Naive thymus-derived CD4-positive, alpha-beta T cell (primary cell): ENCODE data around the gene OVCA2. TPM values are rescaled to one million over a fixed set of nuclear protein-coding genes. Genes with fewer than 3 reads are reported as not detected.
A peak's percentile ranks its signal among the peaks of the same experiment; 100 is the strongest.

Experiments used
- ATAC-seq: fragments of 150-1000 bp; cut with Tn5 transposase; 2 replicates; pipeline ENCODE4 v1.10.0; 2021; ENCODE audit warnings: mild to moderate bottlenecking, moderate library complexity
- CTCF ChIA-PET: fragments of 350-600 bp; sonication (Branson Sonifier 250); formaldehyde crosslinking; loops from one replicate; lab custom pipeline; 2021; ENCODE audit warnings: antibody characterized with exemption; lab: Charles Lee
- POLR2A ChIA-PET: fragments of 350-600 bp; sonication (Branson Sonifier 250); formaldehyde crosslinking; loops from one replicate; lab custom pipeline; 2021; ENCODE audit warnings: antibody characterized with exemption, inconsistent platforms; lab: Charles Lee
- DNase-seq, 9 donors: peaks; one replicate each; pipeline versions ENCODE4 v3.0.0 to v3.0.0-alpha.2; 2020 to 2022; ENCODE audit warnings: mixed read lengths in 1 of 9
- H3K27ac ChIP-seq: one replicate; pipeline ENCODE4 v1.7.0; 2013; ENCODE audit warnings: mild to moderate bottlenecking, low read depth, low read length, moderate library complexity
- H3K27me3 ChIP-seq, 2 donors: one replicate each; pipeline ENCODE4 v1.7.0; 2013; ENCODE audit warnings: low read length in 2 of 2, mild to moderate bottlenecking in 2 of 2, moderate library complexity in 2 of 2; ENCODE audit not compliant: control insufficient read depth in 2 of 2, insufficient read depth in 2 of 2
- H3K36me3 ChIP-seq, 3 experiments: 1 replicate in 2 of 3; 2 replicates in 1 of 3; pipeline ENCODE4 v1.7.0; 2013; ENCODE audit warnings: low read length in 3 of 3, mild to moderate bottlenecking in 3 of 3, moderate library complexity in 1 of 3; ENCODE audit not compliant: insufficient read depth in 3 of 3, control insufficient read depth in 2 of 3
- H3K4me1 ChIP-seq, 2 donors: one replicate each; pipeline ENCODE4 v1.7.0; 2013; ENCODE audit warnings: low read length in 2 of 2, mild to moderate bottlenecking in 2 of 2, moderate library complexity in 1 of 2; ENCODE audit not compliant: control insufficient read depth in 2 of 2, insufficient read depth in 2 of 2
- H3K4me3 ChIP-seq: 2 replicates; pipeline ENCODE4 v1.7.0; 2013; ENCODE audit warnings: mild to moderate bottlenecking, low read length
- H3K9me3 ChIP-seq, 3 experiments: 1 replicate in 2 of 3; 2 replicates in 1 of 3; pipeline ENCODE4 v1.7.0; 2013; ENCODE audit warnings: low read length in 3 of 3; ENCODE audit not compliant: control insufficient read depth in 2 of 3
- H3K27ac Mint-ChIP-seq, 9 donors: one replicate each; pipeline ENCODE4 v1.8.0; 2020 to 2022; ENCODE audit warnings: mixed read lengths in 9 of 9, mild to moderate bottlenecking in 8 of 9, moderate library complexity in 5 of 9, inconsistent platforms in 2 of 9
- H3K27me3 Mint-ChIP-seq, 5 donors: one replicate each; pipeline ENCODE4 v1.8.0; 2021 to 2022; ENCODE audit warnings: mixed read lengths in 5 of 5, mild to moderate bottlenecking in 1 of 5
- H3K36me3 Mint-ChIP-seq, 5 donors: one replicate each; pipeline ENCODE4 v1.8.0; 2020 to 2022; ENCODE audit warnings: mixed read lengths in 5 of 5, mild to moderate bottlenecking in 3 of 5, inconsistent platforms in 1 of 5
- H3K4me1 Mint-ChIP-seq, 7 donors: one replicate each; pipeline ENCODE4 v1.8.0; 2020 to 2022; ENCODE audit warnings: mixed read lengths in 7 of 7, mild to moderate bottlenecking in 3 of 7, inconsistent platforms in 1 of 7
- H3K4me3 Mint-ChIP-seq, 10 donors: one replicate each; pipeline ENCODE4 v1.8.0; 2020 to 2022; ENCODE audit warnings: mild to moderate bottlenecking in 10 of 10, mixed read lengths in 10 of 10, moderate library complexity in 6 of 10, inconsistent platforms in 2 of 10
- H3K9me3 Mint-ChIP-seq, 11 donors: one replicate each; pipeline ENCODE4 v1.8.0; 2020 to 2022; ENCODE audit warnings: mixed read lengths in 11 of 11, mild to moderate bottlenecking in 4 of 11, inconsistent platforms in 1 of 11, moderate library complexity in 1 of 11
- intact Hi-C, 2 donors: fragments of 100-400 bp; cut with micrococcal nuclease; formaldehyde crosslinking; loops; one replicate each; pipeline ENCODE4 v1.15.1; 2023
- polyA plus RNA-seq, 2 donors: library from polyadenylated mRNA; unstranded; fragments of 300-500 nt; fragmentation: Illumina TruSeq; gene quantifications; one replicate each; pipeline ENCODE4 v1.2.3, GENCODE V29; 2021
- total RNA-seq, 6 experiments: library from RNA in 5 of 6; stranded (reverse) in 5 of 6; gene quantifications; 1 replicate in 5 of 6; 2 replicates in 1 of 6; pipeline ENCODE4 v1.2.3 and lab custom pipeline; 2021 to 2026

OVCA2 gene
- total and polyA plus RNA-seq, 7 experiments from 2014 or later, result 24.5 to 65.5 (median 34.0) TPM

DNA sequence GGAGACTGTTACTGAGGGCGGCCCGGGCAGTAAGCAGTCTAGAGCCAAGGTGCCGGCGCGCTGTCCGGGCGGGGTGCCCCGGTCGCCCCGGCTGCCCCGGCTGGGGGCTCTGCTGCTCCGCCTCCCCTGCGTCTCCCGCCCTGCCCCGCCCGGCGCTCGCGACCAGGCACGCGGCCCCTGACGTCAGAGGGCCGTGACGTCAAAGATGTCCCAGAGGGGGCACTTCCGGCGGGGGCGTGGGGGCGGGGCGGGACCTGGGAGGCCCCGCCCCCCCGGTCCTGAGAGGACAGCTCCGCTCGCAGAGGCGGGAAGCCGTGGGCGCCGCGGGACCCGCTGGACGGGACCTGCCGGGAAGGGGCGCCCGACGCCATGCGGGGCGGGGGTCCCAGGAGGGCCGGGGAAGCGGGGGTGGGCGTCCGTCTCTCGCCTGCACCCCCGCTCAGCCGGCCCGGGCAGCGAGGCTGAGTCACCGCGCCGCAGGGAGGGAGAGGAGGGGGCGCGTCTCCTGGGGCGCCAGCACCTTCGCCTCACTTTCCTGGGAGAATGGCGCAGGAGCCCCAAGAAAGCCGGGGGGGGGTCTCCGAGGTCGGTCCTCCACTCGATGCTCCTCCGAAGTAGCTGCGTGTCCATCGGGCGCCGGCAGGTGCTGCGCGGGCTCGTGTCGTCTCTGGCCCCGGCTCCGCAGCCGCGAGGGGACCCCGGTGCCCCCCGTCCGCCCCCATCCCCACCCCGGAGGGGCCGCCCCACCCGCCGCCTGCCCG is 8.7 kb downstream of the OVCA2 start:
- Mint-ChIP-seq H3K27me3 (peaks cover 0 to 15% (median 0%) of the 10 kb centered on the region in 5 donors), H3K4me3 (peak overlapping the region in 3 of 10 donors; percentile 33 to 74 (median 61)), H3K4me1 (peaks cover 8 to 37% (median 28%) of the 10 kb centered on the region in 7 donors), H3K9me3 (no peaks in the 10 kb centered on the region), H3K36me3 (peaks cover 0 to 3% (median 0%) of the 10 kb centered on the region in 5 donors), H3K27ac (no peak overlapping the region)
- ATAC-seq, result peak; percentile 55
- peaks cover 0 to 9% of the 10 kb centered on the region in 2 donors for H3K27me3 ChIP-seq
- ChIA-PET POLR2A (interaction anchor here (1.4 kb wide), 1 partner anchor 233 kb away, joined by 4 read pairs; no protein-coding TSS in a partner anchor), CTCF (interaction anchor here (2.2 kb wide), 1 partner anchor 194 kb away, joined by 9 read pairs; no protein-coding TSS in a partner anchor)
- H3K4me3 ChIP-seq, result no peak overlapping the region
- no peak overlapping the region for H3K27ac ChIP-seq
- H3K36me3 ChIP-seq, result no peaks in the 10 kb centered on the region
- intact Hi-C loops, result loop anchor here (1.0 kb wide), 2 partner anchors 8 to 351 kb away; partner anchors contain the start of genes OVCA2 (in 2 of the 2) and MNT (in 1 of the 2)
- no peaks in the 10 kb centered on the region for H3K9me3 ChIP-seq
- peaks cover 22 to 28% of the 10 kb centered on the region in 2 donors for H3K4me1 ChIP-seq
- peak; percentile 48 to 84 (median 67) for DNase-seq

DNA sequence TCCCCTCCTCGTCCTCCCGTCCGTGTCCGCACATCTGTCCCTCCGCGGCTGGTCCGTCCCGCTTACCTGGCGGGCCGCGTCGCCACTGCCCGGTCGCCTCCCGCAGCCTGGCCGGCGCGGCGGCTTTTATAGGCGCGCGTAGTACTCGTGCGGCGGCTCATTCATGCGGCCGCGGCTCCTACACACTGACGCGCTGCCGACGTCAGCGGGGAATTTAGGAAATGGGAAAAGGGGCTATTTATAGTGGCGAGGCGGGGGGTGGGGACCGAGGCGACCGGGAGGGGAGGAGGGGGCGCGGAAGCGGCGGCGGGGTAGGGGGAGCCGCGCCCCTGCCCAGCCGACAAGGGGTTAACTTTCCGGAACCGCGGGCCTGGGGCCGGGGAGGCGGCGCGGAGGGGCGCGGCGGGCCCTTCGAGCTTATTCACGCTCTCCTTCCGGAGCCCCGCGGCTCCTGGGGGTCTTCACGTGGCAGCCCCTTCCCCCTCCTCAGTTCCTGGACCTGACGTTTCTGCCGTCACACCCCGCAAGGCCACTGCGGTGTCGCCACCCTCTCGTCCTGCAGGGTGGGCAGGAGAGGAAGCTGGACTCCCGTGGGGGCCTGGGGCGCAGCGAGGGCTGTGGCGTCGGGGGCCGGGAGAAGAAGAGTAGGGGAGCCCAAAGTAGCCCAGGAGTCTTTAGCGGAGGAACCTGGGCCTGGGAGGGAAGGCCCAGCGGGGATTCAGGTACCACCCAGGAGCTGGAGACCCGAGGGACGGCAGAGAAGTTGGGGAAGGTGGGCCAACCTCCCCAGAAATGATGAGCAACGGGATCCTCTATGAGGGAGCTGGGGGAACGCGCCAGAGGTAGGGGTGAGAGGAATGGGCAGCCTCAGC is 9.5 kb downstream of the OVCA2 start:
- peaks cover 0 to 3% (median 0%) of the 10 kb centered on the region in 5 donors for H3K36me3 Mint-ChIP-seq
- POLR2A ChIA-PET, result interaction anchor here (0.6 to 1.4 kb wide), 2 partner anchors 232 to 254 kb away, joined by 3 to 4 read pairs; no protein-coding TSS in a partner anchor

DNA sequence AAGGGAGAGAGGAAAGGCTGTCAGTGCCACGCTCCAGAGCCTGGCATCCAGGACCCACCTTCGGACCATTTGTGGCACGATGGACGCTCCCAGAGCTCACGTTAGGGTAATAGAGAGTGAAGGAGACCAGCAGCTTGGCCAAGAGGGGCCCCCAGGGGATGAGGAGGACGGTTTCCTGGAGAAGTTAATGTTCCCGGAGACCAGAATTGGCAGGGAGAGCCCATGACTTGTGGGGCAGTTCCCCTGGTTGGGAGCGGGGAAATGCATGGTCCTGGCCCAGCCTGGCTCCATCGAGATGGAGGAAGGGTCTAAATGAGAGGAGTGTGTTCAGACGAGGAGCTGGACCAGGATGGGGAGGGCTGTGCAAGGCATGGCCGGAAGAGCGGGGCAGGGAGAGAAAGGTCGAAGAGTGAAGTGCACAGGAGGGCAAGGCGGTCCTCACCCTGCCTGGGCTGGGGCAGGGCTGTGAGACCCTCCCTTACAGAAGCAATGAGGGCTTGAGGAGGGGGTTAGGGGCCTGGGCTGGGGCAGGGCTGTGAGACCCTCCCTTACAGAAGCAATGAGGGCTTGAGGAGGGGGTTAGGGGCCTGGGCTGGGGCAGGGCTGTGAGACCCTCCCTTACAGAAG is 10.2 kb downstream of the OVCA2 start:
- peak overlapping the region in 5 of 9 donors; percentile 8 to 75 (median 32) for H3K27ac Mint-ChIP-seq
- H3K9me3 Mint-ChIP-seq, result no peaks in the 10 kb centered on the region

More for the DNA sequence above, 9.5 kb downstream of the OVCA2 start:
- Histone ChIP-seq H3K36me3 (no peaks in the 10 kb centered on the region), H3K4me3 (no peak overlapping the region), H3K27me3 (peaks cover 0 to 9% of the 10 kb centered on the region in 2 donors), H3K4me1 (peaks cover 24 to 31% of the 10 kb centered on the region in 2 donors), H3K27ac (no peak overlapping the region), H3K9me3 (no peaks in the 10 kb centered on the region)
- Mint-ChIP-seq H3K4me1 (peaks cover 8 to 37% (median 28%) of the 10 kb centered on the region in 7 donors), H3K9me3 (no peaks in the 10 kb centered on the region), H3K27ac (peak overlapping the region in 5 of 9 donors; percentile 8 to 75 (median 32)), H3K27me3 (peaks cover 0 to 15% (median 0%) of the 10 kb centered on the region in 5 donors), H3K4me3 (peak overlapping the region in 9 of 10 donors; percentile 25 to 70 (median 41))
- peak in 1 of 9 donors; percentile 49 for DNase-seq
- CTCF ChIA-PET, result interaction anchor here (0.7 to 2.2 kb wide), 3 partner anchors 194 to 354 kb away, joined by 3 to 9 read pairs (median 4); no protein-coding TSS in a partner anchor
- intact Hi-C loops, result no loop called here
- no peak for ATAC-seq

DNA sequence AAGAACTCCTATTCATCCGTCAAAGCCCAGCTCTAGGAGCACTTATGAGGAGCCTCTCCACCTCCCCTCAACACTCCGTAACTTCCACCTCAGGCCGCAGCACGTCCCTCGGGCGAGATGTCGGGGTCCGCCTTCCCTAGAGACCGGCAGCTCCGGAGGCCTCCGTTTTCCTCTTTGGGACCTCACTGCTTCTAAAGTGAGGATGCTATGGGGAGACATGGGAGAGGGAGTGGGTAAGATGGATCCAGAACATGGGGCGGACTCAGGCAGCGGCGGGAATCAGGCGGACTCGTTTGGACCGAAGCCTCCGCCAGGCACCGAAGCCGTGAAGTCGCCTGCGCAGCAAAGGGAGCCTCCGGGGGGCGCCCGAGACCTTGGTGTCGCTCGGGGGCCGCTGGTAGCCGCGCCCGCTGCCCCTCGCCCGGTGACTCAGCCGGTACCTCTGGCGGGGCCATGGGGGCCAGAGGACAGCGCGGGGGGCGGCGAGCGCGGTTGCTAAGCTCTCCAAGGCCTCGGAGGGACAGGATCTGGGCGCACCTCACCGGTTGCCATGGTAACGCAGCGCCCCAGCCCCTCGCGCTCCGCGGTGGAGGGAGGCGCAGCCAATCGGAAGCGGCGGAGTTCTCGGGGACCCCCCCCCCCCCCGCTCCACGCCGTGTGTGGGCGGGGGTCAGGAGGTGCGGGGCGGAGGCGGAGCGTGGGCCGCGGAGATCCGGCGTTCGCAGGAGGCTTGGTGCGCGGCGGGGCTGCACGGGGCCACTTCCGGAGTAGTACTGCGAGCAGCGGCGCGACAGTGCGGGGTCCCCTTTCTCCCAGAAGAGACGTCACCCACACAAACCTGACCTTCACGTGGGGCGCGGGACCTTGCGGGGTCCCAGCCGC is 11.8 kb downstream of the OVCA2 start:
- Mint-ChIP-seq H3K36me3 (peaks cover 0 to 6% (median 0%) of the 10 kb centered on the region in 5 donors), H3K9me3 (no peaks in the 10 kb centered on the region), H3K4me3 (peak overlapping the region; percentile 76 to 87 (median 80)), H3K27me3 (peaks cover 0 to 15% (median 0%) of the 10 kb centered on the region in 5 donors), H3K27ac (peak overlapping the region in 8 of 9 donors; percentile 41 to 91 (median 82)), H3K4me1 (peaks cover 8 to 31% (median 26%) of the 10 kb centered on the region in 7 donors)
- POLR2A ChIA-PET, result interaction anchor here (0.6 to 4.3 kb wide), 8 partner anchors 10 to 329 kb away, joined by 3 to 24 read pairs (median 4); no protein-coding TSS in a partner anchor
- Histone ChIP-seq H3K27me3 (peaks cover 0 to 9% of the 10 kb centered on the region in 2 donors), H3K27ac (peak overlapping the region; percentile 70), H3K36me3 (no peaks in the 10 kb centered on the region), H3K4me1 (peaks cover 26 to 39% of the 10 kb centered on the region in 2 donors), H3K9me3 (no peaks in the 10 kb centered on the region), H3K4me3 (peak overlapping the region; percentile 68)
- intact Hi-C loops, result loop anchor here (1.0 to 2.0 kb wide), 10 partner anchors 23 to 339 kb away; partner anchors contain the start of genes SMG6 (in 2 of the 2), SRR (in 2 of the 2), DPH1 (in 1 of the 2) and TSR1 (in 1 of the 2)
- ATAC-seq (peak; percentile 39), DNase-seq (peak; percentile 60 to 88 (median 75))
- CTCF ChIA-PET, result interaction anchor here (0.6 to 3.4 kb wide), 10 partner anchors 14 to 299 kb away, joined by 3 to 46 read pairs (median 4); no protein-coding TSS in a partner anchor

More for the DNA sequence above, 10.2 kb downstream of the OVCA2 start:
- DNase-seq (no peak), ATAC-seq (no peak)
- CTCF ChIA-PET, result interaction anchor here (1.7 to 2.2 kb wide), 2 partner anchors 193 to 229 kb away, joined by 4 to 9 read pairs; no protein-coding TSS in a partner anchor
- Histone ChIP-seq H3K27ac (no peak overlapping the region), H3K4me3 (no peak overlapping the region), H3K36me3 (no peaks in the 10 kb centered on the region), H3K4me1 (peaks cover 27 to 34% of the 10 kb centered on the region in 2 donors), H3K27me3 (peaks cover 0 to 9% of the 10 kb centered on the region in 2 donors), H3K9me3 (no peaks in the 10 kb centered on the region)
- peaks cover 8 to 37% (median 28%) of the 10 kb centered on the region in 7 donors for H3K4me1 Mint-ChIP-seq
- H3K36me3 Mint-ChIP-seq, result peaks cover 0 to 6% (median 0%) of the 10 kb centered on the region in 5 donors
- POLR2A ChIA-PET, result interaction anchor here (0.6 to 1.4 kb wide), 2 partner anchors 231 to 253 kb away, joined by 3 to 4 read pairs; no protein-coding TSS in a partner anchor
- H3K4me3 Mint-ChIP-seq, result peak overlapping the region; percentile 25 to 70 (median 37)
- intact Hi-C loops, result no loop called here
- H3K27me3 Mint-ChIP-seq, result peaks cover 0 to 15% (median 0%) of the 10 kb centered on the region in 5 donors

DNA sequence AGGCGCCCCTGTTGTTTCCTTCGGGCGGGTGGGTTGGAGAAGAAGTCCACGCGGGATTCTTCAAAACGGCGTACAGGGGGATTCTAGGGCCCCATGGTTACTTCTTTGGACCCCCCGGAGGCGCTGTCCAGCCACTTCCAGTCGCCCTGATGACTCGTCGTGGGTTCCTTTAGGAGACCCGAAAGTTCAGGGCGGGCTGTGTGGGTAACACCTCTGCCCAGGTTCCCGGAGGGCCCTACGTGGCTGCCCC is 12.4 kb downstream of the OVCA2 start:
- Histone ChIP-seq H3K4me1 (peaks cover 21 to 33% of the 10 kb centered on the region in 2 donors), H3K27ac (peak overlapping the region; percentile 70), H3K9me3 (no peaks in the 10 kb centered on the region), H3K27me3 (peaks cover 0 to 4% of the 10 kb centered on the region in 2 donors), H3K36me3 (no peaks in the 10 kb centered on the region), H3K4me3 (peak overlapping the region; percentile 68)
- CTCF ChIA-PET, result interaction anchor here (0.5 to 3.4 kb wide), 12 partner anchors 14 to 385 kb away, joined by 3 to 46 read pairs (median 4); no protein-coding TSS in a partner anchor
- H3K9me3 Mint-ChIP-seq, result no peaks in the 10 kb centered on the region
- peak in 2 of 9 donors; percentile 57 to 67 for DNase-seq
- peak overlapping the region; percentile 76 to 87 (median 80) for H3K4me3 Mint-ChIP-seq
- intact Hi-C loops, result loop anchor here (1.0 to 2.0 kb wide), 10 partner anchors 24 to 339 kb away; partner anchors contain the start of genes SMG6 (in 2 of the 2), SRR (in 2 of the 2), DPH1 (in 1 of the 2) and TSR1 (in 1 of the 2)
- ATAC-seq, result no peak
- peak overlapping the region in 7 of 9 donors; percentile 28 to 91 (median 74) for H3K27ac Mint-ChIP-seq
- H3K27me3 Mint-ChIP-seq, result peaks cover 0 to 15% (median under 1%) of the 10 kb centered on the region in 5 donors
- H3K36me3 Mint-ChIP-seq, result peaks cover 0 to 6% (median 0%) of the 10 kb centered on the region in 5 donors
- POLR2A ChIA-PET, result interaction anchor here (0.6 to 4.3 kb wide), 9 partner anchors 13 to 328 kb away, joined by 3 to 24 read pairs (median 4); no protein-coding TSS in a partner anchor
- H3K4me1 Mint-ChIP-seq, result peaks cover 8 to 25% (median 21%) of the 10 kb centered on the region in 7 donors
